Epithelial cell of umbilical artery (primary cell): Measurements from ENCODE around the gene AGAP3. TPM values are rescaled to one million over a fixed set of nuclear protein-coding genes. Genes with fewer than 3 reads are reported as not detected.

Source experiments
- total RNA-seq: library from RNA; depleted of rRNA; stranded (reverse); fragments of >200 nt; gene quantifications from 2 replicates; pipeline ENCODE4 v1.2.3, GENCODE V29; 2014

The AGAP3 gene
- total RNA-seq, result 55.6 and 56.2 TPM in 2 replicates

DNA sequence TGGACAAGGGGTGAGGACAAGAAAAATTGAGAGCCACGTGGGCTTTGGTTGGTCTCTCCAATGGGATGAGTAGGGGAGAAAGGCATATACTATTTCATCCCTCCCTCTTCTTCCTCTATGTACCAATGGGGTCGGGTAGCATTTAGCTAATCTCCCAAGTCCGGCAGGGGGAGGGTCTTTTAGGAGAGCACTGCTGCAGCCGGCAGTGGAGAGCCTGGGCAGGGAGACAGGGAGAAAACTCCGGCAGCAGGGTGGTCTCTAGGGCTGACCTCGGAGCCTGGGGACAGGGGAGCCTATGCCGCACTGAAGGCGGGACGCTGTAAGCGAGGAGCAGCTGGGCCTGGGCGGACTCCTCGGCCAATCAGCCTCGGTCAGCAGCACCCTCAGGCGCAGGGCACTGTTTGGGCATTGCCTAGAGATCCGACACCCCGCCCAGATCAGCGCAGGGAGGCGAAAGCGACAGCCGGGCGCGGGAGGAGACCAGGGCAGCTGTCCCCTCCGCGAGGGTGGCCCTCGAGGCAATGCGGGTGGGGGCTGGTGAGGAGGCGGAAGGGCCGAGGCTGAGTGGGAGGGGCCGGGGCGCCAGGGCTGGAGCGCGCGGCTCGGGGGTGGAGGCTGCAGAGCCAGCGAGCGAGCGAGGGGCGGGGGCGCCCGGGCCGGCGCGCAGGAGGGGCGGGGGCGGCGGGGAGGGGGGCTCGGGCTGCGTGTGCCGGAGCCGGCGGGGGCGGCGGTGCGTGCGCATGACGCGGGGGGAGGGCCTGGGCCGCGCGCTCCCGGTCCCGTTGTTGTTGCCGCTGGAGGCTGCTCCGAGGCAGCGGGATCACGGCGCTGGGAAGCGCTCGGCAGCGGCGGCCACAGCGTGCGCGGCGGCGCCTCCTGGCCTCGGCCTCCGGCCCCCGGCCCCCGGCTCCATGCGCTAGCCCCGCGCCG, at the start of gene AGAP3:
TSS of gene AGAP3 (plus strand) at position 785 of the 930 bp plus-strand sequence. CDS start 267 bp downstream, outside the sequence.

DNA sequence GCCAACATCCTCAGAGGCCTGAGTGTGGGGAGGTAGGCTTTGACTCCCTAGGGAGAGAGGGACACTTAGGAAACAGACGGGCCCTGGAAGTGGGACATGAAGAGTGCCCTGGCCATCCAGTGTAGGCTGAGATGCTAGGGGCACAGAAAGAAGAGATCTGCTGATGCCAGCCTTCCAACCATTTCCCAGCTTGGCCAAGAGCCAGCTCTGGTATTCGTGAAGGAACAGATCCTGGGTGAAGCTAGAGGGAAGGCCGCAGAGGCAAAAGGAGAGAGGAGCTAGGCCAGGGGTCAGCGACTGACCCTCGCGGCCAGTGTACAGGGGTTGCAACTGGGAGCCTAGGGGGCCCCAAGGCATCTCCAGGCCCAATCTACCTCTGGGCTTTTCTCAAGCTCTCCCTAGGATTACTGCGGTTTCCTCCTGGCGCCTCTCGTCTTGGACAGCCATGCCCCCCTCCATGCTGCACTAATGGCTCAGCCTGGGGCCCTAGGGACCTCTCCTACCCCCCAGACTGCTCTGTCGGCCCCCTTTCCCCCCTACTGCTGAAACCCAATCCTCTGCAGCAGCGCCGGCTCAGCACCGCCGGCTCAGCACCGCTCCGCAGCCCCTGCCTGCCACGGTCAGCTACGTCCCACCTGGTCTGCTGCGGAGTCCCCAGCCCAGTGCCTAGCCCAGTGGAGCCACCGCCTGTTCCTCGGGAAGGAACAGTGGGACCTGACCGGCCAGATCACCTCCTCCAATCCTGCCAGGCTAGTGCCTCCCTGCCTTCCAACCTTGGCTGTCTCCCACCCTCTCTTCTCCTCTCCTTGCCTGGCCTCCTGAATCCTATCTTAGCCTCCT, 38.1 kb upstream of the AGAP3 start, which contains the start of gene ASIC3:
TSS of gene ASIC3 (plus strand) at position 556 of the 840 bp plus-strand sequence. CDS start 355 bp downstream, outside the sequence.

GRCh38 chr7:151057506-151057988, 28.7 kb upstream of the AGAP3 start, which contains the start of gene CDK5:
TSS of gene CDK5 (minus strand) at chr7:151057897. CDS start at chr7:151057848, 49 bp downstream.

DNA sequence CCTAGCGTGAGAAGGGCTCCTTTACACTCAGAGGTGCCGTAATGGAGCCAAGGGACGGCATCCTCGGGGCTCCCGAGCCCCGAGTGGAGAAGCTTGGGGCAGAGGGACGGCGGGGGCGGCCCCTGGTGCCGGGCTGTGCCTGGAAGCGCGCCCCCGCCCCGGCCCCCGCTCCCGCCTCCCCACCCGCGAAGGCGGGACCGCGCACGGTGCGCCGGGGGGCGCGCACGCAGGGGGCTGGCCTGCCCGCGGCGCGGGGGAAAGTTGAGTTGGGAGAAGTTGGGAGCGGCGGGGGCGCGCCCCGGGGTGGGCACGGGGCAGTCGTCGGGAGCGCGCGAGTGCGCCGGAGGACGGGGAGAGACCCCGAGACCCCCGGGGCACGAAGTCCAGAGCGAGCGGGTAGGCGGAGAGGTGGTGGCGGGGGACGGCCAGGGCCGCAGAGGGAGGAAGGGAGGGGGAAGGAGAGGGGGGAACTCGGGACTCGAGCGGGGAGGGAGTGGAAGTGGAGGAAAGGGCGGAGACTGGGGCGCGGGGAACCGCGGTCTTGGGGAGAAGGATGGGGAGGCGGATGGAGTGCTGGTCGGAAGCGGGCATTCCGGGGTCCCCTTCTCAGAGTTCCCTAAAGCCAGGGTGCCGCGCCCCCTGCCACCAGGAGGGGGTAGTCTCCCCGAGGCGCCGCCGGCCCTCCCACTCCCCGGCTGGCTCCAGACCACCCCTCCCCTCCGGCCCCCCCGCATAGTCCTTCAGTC, 26.7 kb upstream of the AGAP3 start, which contains the start of gene SLC4A2:
TSS of gene SLC4A2 (plus strand) at position 223 of the 746 bp plus-strand sequence. CDS start 2,399 bp downstream, outside the sequence.

DNA sequence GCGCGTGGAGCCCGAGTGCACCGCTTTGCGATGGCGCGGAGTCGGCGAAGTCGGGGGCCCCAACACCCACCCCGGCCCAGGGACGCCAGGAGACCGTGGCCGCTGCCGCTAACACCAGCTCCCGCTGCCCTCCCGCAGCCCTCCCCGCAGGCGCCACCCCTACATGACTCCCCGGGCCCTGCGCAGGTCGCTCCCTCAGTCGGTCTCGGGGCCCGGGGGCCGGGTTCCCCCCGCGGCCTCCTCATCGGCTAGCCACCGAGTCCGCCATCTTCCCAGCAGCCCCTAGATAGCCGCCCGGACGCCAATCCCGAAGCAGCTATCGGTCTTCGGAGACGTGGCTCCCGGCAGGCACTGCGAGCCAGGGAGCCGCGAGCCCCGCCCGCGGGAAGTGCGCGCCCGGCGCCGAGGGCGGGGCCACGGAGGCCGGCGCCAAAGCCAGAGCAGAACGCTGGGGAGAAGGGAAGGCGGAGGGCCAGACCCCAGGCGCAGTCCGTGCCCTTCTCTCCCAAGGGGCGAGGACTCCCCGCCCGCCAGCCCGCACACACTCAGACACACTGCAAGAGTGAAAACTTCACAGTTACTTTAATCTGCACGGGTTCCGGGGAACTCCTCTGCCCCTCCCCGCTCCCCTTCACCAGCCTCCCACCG, 5.6 kb upstream of the AGAP3 start, which contains the start of gene FASTK:
TSS of gene FASTK (minus strand) at position 288 of the 648 bp plus-strand sequence. CDS start at position 245, 43 bp downstream.

DNA sequence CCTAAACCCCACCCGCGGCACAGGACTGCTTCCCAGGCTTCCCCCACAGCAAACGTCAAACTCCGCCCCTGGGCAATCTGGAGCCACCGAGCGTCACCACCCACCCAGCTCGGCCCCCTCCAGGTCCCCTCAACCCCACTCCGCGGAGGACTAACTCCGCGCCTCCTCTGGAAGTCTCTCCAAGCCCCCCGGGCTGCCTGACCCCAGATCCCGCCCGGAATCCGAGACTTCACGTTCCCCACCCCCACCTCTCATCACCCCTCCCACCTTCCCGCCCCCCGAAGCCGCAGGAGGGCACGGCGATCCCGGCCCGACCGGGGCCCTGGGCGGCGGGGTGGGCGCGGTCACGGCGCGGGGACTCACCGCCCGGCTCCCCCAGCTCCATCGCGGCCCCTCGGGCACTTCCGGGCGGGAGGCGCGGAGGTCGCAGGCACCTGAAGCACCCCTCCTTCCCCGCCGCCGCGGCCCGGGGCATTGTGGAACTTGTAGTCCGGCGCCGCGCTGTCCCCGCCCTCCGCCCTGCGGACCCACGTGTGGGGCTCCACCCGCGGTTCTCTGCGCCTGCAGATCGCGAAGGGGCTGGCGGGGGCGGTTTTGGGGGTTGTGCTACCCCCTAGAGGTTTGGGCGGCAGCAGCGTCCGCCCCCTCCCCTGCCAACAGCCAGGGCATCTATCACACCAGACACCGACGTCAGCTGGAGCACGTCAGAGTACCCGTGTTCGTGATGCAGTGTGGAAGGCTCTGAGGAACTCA, 3.0 kb upstream of the AGAP3 start, which contains the start of gene TMUB1:
TSS of gene TMUB1 (minus strand) at position 423 of the 753 bp plus-strand sequence. CDS start 930 bp downstream, outside the sequence.

GRCh38 chr7:151167197-151167961, 81.1 kb downstream of the AGAP3 start, which contains the start of gene GBX1:
TSS of gene GBX1 (minus strand) at chr7:151167694. CDS start at chr7:151167548, 146 bp downstream.

DNA sequence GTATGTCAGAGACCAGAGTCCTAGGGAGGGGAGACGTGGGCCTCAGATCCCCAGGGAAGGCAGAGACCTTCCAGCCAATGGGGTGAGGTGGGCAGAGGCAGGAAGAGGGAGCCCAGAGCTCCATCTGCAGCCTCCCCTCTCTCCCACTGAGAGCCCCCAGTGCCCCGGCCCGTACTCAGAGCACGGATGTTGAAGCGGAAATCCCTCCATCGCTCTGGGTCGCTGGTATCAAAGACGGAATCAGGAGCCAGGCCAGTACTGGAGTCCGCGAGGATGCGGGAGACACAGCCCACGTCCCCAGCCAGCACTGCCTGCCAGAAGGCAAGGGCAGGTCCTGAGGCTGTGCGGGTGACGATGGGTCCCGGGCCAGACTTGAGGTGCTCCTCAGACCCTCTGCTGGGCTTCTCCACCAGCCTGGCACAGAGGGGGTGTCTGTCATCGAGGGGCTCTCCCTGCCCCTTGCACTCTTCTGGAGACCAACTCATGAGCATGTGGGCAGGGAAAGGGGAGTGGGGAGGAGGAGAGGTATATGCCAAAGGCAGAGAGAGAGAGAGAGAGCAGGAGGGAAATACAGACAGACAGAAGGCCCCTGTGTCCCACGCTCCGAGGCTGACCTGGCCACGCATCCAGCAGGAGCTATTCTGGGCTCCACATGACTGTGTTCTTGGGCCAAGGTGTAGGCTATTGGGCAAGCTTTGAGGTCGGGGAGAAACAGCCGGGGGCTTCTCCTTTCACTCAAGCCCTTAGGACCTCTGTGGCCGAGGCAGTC, 100.5 kb downstream of the AGAP3 start, which contains the start of gene ASB10:
TSS of gene ASB10 (minus strand) at position 611 of the 769 bp plus-strand sequence. CDS start at position 491, 120 bp downstream.

Other genes with a start within 250 kb of the AGAP3 start
- not detected in 2 replicates for gene AOC1, start 234.0 kb upstream of the AGAP3 start, total RNA-seq
- gene KCNH2, start 108.2 kb upstream of the AGAP3 start, total RNA-seq, result under 0.01 and 0.15 TPM in 2 replicates
- 13.3 and 26.4 TPM in 2 replicates for gene NOS3, start 95.5 kb upstream of the AGAP3 start, total RNA-seq
- gene ATG9B, start 62.0 kb upstream of the AGAP3 start, total RNA-seq, result not detected in 2 replicates
- 21.8 and 30.4 TPM in 2 replicates for gene ABCB8, start 58.0 kb upstream of the AGAP3 start, total RNA-seq
- not detected in 2 replicates for gene ASIC3, start 37.9 kb upstream of the AGAP3 start, total RNA-seq
- 24.8 and 26.3 TPM in 2 replicates for gene CDK5, start 28.6 kb upstream of the AGAP3 start, total RNA-seq
- gene SLC4A2, start 26.9 kb upstream of the AGAP3 start, total RNA-seq, result 34.8 and 39.4 TPM in 2 replicates
- gene FASTK, start 5.7 kb upstream of the AGAP3 start, total RNA-seq, result 67.9 and 71.9 TPM in 2 replicates
- 14.1 and 20.1 TPM in 2 replicates for gene TMUB1, start 3.0 kb upstream of the AGAP3 start, total RNA-seq
- not detected in 2 replicates for gene GBX1, start 81.2 kb downstream of the AGAP3 start, total RNA-seq
- gene ASB10, start 100.8 kb downstream of the AGAP3 start, total RNA-seq, result not detected in 2 replicates
- not detected in 2 replicates for gene H2BK1, start 124.0 kb downstream of the AGAP3 start, total RNA-seq
- 78.9 and 79.8 TPM in 2 replicates for gene ABCF2, start 140.7 kb downstream of the AGAP3 start, total RNA-seq
- 50.2 and 54.6 TPM in 2 replicates for gene CHPF2, start 146.0 kb downstream of the AGAP3 start, total RNA-seq
- gene SMARCD3, start 162.2 kb downstream of the AGAP3 start, total RNA-seq, result 6.5 and 7.4 TPM in 2 replicates